IMR-90 (cell line): Measurements from ENCODE around the gene ADGRV1. TPM values are rescaled to one million over a fixed set of nuclear protein-coding genes. Genes with fewer than 3 reads are reported as not detected.

Experiments
- ATAC-seq: fragments of 200-7000 bp; cut with Tn5 transposase; 2 replicates; pipeline ENCODE4 v1.9.1; 2020; ENCODE audit warnings: low read depth, mild to moderate bottlenecking, moderate library complexity
- BruUV-seq: library from RNA; stranded (reverse); fragments of 400-500 nt; replicated peaks from 2 replicates; lab custom pipeline; 2021; lab: Mats Ljungman, UMichigan
- CTCF ChIA-PET: fragments of 300-600 bp; formaldehyde crosslinking; extraction: SDS; loops from one replicate; lab custom pipeline; 2021; ENCODE audit warnings: antibody characterized with exemption; lab: Yijun Ruan, JAX
- POLR2A ChIA-PET: fragments of 300-600 bp; sonication (Branson Sonifier 250); formaldehyde crosslinking; loops from one replicate; lab custom pipeline; 2022; ENCODE audit warnings: antibody characterized with exemption; ENCODE audit not compliant: unreplicated experiment; lab: Charles Lee
- DNase-seq: peaks from one replicate; pipeline ENCODE4 v3.0.0; 2013
- H2AFZ ChIP-seq: replicated peaks from 2 replicates; pipeline ENCODE3; 2013; ENCODE audit warnings: low read length, mild to moderate bottlenecking; ENCODE audit not compliant: poor library complexity
- H2AK5ac ChIP-seq: 2 replicates; pipeline ENCODE4 v1.6.1; 2013; ENCODE audit warnings: low read depth, low read length, inconsistent platforms
- H2AK9ac ChIP-seq: replicated peaks from 2 replicates; pipeline ENCODE3; 2013; ENCODE audit warnings: mild to moderate bottlenecking, low read depth, low read length, moderate library complexity; ENCODE audit not compliant: poor library complexity
- H2BK120ac ChIP-seq: 2 replicates; pipeline ENCODE4 v1.6.1; 2013; ENCODE audit warnings: low read depth, low read length, inconsistent platforms
- H2BK15ac ChIP-seq: 3 replicates; pipeline ENCODE4 v1.6.1; 2013; ENCODE audit warnings: low read depth, low read length, inconsistent platforms
- H2BK20ac ChIP-seq: 2 replicates; pipeline ENCODE4 v1.6.1; 2013; ENCODE audit warnings: low read depth, mild to moderate bottlenecking, inconsistent platforms, low read length, moderate library complexity
- H2BK5ac ChIP-seq: 2 replicates; pipeline ENCODE4 v1.6.1; 2013; ENCODE audit warnings: mild to moderate bottlenecking, low read depth, low read length, inconsistent platforms; ENCODE audit not compliant: poor library complexity, severe bottlenecking
- H3K14ac ChIP-seq: replicated peaks from 2 replicates; pipeline ENCODE4 v1.6.1; 2013; ENCODE audit warnings: low read depth, low read length, inconsistent platforms
- H3K18ac ChIP-seq: 2 replicates; pipeline ENCODE4 v1.6.1; 2013; ENCODE audit warnings: low read depth, low read length, control low read depth
- H3K23ac ChIP-seq: 2 replicates; pipeline ENCODE4 v1.6.1; 2013; ENCODE audit warnings: low read depth, low read length, inconsistent platforms
- H3K27ac ChIP-seq: 2 replicates; pipeline ENCODE4 v1.5.1; 2013; ENCODE audit warnings: mild to moderate bottlenecking, control low read depth, low read length; ENCODE audit not compliant: insufficient read depth
- H3K27me3 ChIP-seq: 2 replicates; pipeline ENCODE4 v1.6.1; 2013; ENCODE audit warnings: low read length; ENCODE audit not compliant: control insufficient read depth, insufficient read depth
- H3K36me3 ChIP-seq: 2 replicates; pipeline ENCODE4 v1.6.1; 2013; ENCODE audit warnings: low read length, mixed read lengths; ENCODE audit not compliant: control insufficient read depth, insufficient read depth
- H3K4ac ChIP-seq: 2 replicates; pipeline ENCODE4 v1.6.1; 2013; ENCODE audit warnings: low read depth, low read length, inconsistent platforms
- H3K4me1 ChIP-seq: 2 replicates; pipeline ENCODE4 v1.6.1; 2013; ENCODE audit warnings: low read length, mixed read lengths; ENCODE audit not compliant: control insufficient read depth, insufficient read depth
- H3K4me2 ChIP-seq: 2 replicates; pipeline ENCODE4 v1.6.1; 2013; ENCODE audit warnings: low read depth, mild to moderate bottlenecking, control low read depth, low read length, moderate library complexity
- H3K4me3 ChIP-seq: 2 replicates; pipeline ENCODE4 v1.5.1; 2013; ENCODE audit warnings: low read depth, mild to moderate bottlenecking, control low read depth, low read length, moderate library complexity; ENCODE audit not compliant: insufficient read depth
- H3K56ac ChIP-seq: 2 replicates; pipeline ENCODE4 v1.6.1; 2013; ENCODE audit warnings: low read length, inconsistent platforms; ENCODE audit not compliant: insufficient read depth; ENCODE audit errors: extremely low read depth
- H3K79me1 ChIP-seq, 2 experiments: 2 replicates each; pipeline ENCODE4 v1.6.1; 2013; ENCODE audit warnings: low read length in 2 of 2, inconsistent platforms in 1 of 2, low read depth in 1 of 2
- H3K9ac ChIP-seq: 2 replicates; pipeline ENCODE4 v1.6.1; 2013; ENCODE audit warnings: low read depth, low read length, control low read depth
- H3K9me1 ChIP-seq: 2 replicates; pipeline ENCODE4 v1.6.1; 2013; ENCODE audit warnings: low read length, inconsistent platforms; ENCODE audit not compliant: insufficient read depth
- H3K9me3 ChIP-seq: 2 replicates; pipeline ENCODE4 v1.6.1; 2013; ENCODE audit warnings: low read length; ENCODE audit not compliant: control insufficient read depth, insufficient read depth
- H4K20me1 ChIP-seq: 2 replicates; pipeline ENCODE4 v1.6.1; 2013; ENCODE audit warnings: low read length, inconsistent platforms; ENCODE audit not compliant: insufficient read depth
- H4K5ac ChIP-seq: 2 replicates; pipeline ENCODE4 v1.6.1; 2013; ENCODE audit warnings: mild to moderate bottlenecking, low read depth, low read length, control low read depth
- H4K8ac ChIP-seq, 2 experiments: 2 replicates each; pipeline ENCODE4 v1.6.1; 2013; ENCODE audit warnings: low read depth in 2 of 2, low read length in 2 of 2, control low read depth in 1 of 2, inconsistent platforms in 1 of 2
- H4K91ac ChIP-seq: 2 replicates; pipeline ENCODE4 v1.6.1; 2013; ENCODE audit warnings: low read depth, low read length, inconsistent platforms; ENCODE audit not compliant: insufficient read depth
- BHLHE40 ChIP-seq: fragments of 150-350 bp; IDR thresholded peaks from 2 replicates; pipeline ENCODE4 v1.6.1; 2016; ENCODE audit warnings: mild to moderate bottlenecking, low read depth, low read length
- CEBPB ChIP-seq: IDR thresholded peaks from 2 replicates; pipeline ENCODE4 v1.6.1; 2012; ENCODE audit warnings: low read depth, low read length, improper control_type of control experiment
- CHD1 ChIP-seq: IDR thresholded peaks from 2 replicates; pipeline ENCODE4 v1.6.1; 2012; ENCODE audit warnings: low read depth, low read length, improper control_type of control experiment
- FOS ChIP-seq: fragments of 150-350 bp; IDR thresholded peaks from 2 replicates; pipeline ENCODE4 v1.6.1; 2016; ENCODE audit warnings: low read depth, low read length
- MAFK ChIP-seq: IDR thresholded peaks from 2 replicates; pipeline ENCODE4 v1.6.1; 2012; ENCODE audit warnings: low read depth, low read length, improper control_type of control experiment
- MAZ ChIP-seq: IDR thresholded peaks from 2 replicates; pipeline ENCODE4 v1.6.1; 2012; ENCODE audit warnings: low read depth, mild to moderate bottlenecking, low read length, improper control_type of control experiment, moderate library complexity, borderline replicate concordance
- POLR2A ChIP-seq: IDR thresholded peaks from 2 replicates; pipeline ENCODE4 v1.6.1; 2012; ENCODE audit warnings: mild to moderate bottlenecking, low read depth, low read length
- RFX5 ChIP-seq: IDR thresholded peaks from 2 replicates; pipeline ENCODE4 v1.8.0; 2012; ENCODE audit warnings: low read depth, mild to moderate bottlenecking, low read length, moderate library complexity
- SMC3 ChIP-seq: fragments of 150-350 bp; IDR thresholded peaks from 2 replicates; pipeline ENCODE4 v1.6.1; 2016; ENCODE audit warnings: low read depth, mild to moderate bottlenecking, antibody characterized with exemption, low read length, moderate library complexity
- WGBS, 2 experiments: methylation state at CpG; one replicate each; pipeline versions ENCODE4 v1.1.5 to v1.1.7; 2013; ENCODE audit warnings: missing lambda C conversion rate in 2 of 2; ENCODE audit not compliant: insufficient read length in 1 of 2; ENCODE audit errors: extremely low coverage in 2 of 2; 5-methylcytosine and 5-hydroxymethylcytosine counted together
- dilution Hi-C: fragments of 300-500 bp; cut with HindIII; formaldehyde crosslinking; loops from one replicate; pipeline ENCODE4 v1.14.3; 2018; ENCODE audit warnings: low sequenced_read_pairs; ENCODE audit not compliant: unreplicated experiment
- in situ Hi-C: fragments of 300-500 bp; cut with MboI; formaldehyde crosslinking; loops from 3 replicates; pipeline ENCODE4 v1.14.3; 2019; ENCODE audit warnings: low sequenced_read_pairs, inconsistent platforms, mixed read lengths
- intact Hi-C: fragments of 100-400 bp; cut with micrococcal nuclease; formaldehyde crosslinking; loops from 2 replicates; pipeline ENCODE4 v1.10.0; 2022
- polyA plus RNA-seq, 3 experiments: library from polyadenylated mRNA; depleted of rRNA; stranded (reverse); fragments of >200 nt; gene quantifications; 2 replicates each; pipeline ENCODE4 v1.2.3, GENCODE V29; 2012; ENCODE audit warnings: low replicate concordance in 1 of 3
- total RNA-seq: library from RNA; depleted of rRNA; stranded (reverse); fragments of >200 nt; gene quantifications from 2 replicates; pipeline ENCODE4 v1.2.3, GENCODE V29; 2012
- TF ChIP-seq, protein P1 (sequence below): fragments of 150-350 bp; IDR thresholded peaks from 2 replicates; pipeline ENCODE4 v1.6.1; 2016; ENCODE audit warnings: low read depth, mild to moderate bottlenecking, low read length, moderate library complexity, borderline replicate concordance
- TF ChIP-seq, protein P2 (sequence below): fragments of 150-350 bp; IDR thresholded peaks from 2 replicates; pipeline ENCODE4 v1.6.1; 2017; ENCODE audit warnings: mild to moderate bottlenecking, antibody characterized with exemption, low read length, low read depth

ADGRV1 gene
- total and polyA plus RNA-seq, 2 of the 4 experiments (the other 2 are of a cell fraction): under 0.01 TPM; not detected in 1

DNA sequence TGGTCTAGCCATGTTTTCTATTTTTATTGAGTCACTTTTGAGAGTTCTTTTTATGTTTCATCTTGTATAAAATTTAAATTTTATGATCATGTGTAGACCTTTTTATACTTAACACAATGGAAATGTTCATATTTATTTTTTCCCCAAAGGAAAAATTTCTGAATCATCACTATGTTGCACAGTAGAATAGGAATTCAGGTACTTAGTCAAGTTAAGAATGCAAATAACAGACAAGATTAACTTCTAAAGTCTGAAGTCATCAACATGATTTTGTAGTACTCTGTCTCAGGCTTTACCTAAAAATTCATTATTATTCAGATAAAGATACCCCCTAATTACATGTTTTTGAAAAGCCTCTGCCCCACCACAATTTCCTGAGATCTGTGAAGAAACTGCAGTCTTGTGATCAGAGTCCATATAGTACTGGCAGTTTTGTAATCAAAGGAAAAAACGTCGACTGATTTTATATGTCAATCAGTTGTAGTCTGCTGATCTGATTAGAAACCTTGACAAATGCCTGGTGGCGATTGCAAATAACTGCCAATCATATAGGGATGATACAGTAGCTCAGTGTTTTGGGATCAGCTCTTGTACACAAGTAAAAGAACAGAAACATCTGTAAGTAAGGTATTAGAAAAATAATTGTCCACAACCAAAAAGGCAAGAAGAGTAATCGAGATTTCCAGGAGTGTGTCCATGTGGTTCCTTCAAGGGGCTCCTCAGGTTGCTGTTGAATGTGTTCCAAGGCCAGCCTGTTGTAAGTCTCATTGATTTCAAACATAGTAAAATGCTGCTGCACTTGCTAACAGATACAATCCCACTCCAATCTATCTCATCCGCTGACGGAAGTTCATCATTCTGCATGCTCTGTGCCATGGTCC, 472.2 kb downstream of the ADGRV1 start:
- H2BK15ac ChIP-seq: no peak overlapping the region
- H2AK5ac ChIP-seq: no peak overlapping the region
- H3K9me1 ChIP-seq: no peaks in the 10 kb centered on the region; the same call in 1 of the 2 replicates
- no peak overlapping the region for H2AK9ac ChIP-seq
- no peak overlapping the region for H2BK5ac ChIP-seq
- H4K8ac ChIP-seq: no peak overlapping the region
- H3K18ac ChIP-seq: no peak overlapping the region
- no peak overlapping the region for H2AFZ ChIP-seq
- H3K9me3 ChIP-seq: no peaks in the 10 kb centered on the region
- H4K20me1 ChIP-seq: no peaks in the 10 kb centered on the region
- no peak overlapping the region for H3K56ac ChIP-seq
- WGBS, 2 experiments: no CpG with 5 or more reads among the region's 6 CpGs
- H3K9ac ChIP-seq: no peak overlapping the region
- TF ChIP-seq FOS (no peak), MAZ (no peak), MAFK (no peak), RFX5 (no peak), CEBPB (no peak), CHD1 (no peak), BHLHE40 (no peak), SMC3 (no peak), POLR2A (no peak)
- TF ChIP-seq, protein P1, sequence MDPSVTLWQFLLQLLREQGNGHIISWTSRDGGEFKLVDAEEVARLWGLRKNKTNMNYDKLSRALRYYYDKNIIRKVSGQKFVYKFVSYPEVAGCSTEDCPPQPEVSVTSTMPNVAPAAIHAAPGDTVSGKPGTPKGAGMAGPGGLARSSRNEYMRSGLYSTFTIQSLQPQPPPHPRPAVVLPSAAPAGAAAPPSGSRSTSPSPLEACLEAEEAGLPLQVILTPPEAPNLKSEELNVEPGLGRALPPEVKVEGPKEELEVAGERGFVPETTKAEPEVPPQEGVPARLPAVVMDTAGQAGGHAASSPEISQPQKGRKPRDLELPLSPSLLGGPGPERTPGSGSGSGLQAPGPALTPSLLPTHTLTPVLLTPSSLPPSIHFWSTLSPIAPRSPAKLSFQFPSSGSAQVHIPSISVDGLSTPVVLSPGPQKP: no peak
- TF ChIP-seq, protein P2, sequence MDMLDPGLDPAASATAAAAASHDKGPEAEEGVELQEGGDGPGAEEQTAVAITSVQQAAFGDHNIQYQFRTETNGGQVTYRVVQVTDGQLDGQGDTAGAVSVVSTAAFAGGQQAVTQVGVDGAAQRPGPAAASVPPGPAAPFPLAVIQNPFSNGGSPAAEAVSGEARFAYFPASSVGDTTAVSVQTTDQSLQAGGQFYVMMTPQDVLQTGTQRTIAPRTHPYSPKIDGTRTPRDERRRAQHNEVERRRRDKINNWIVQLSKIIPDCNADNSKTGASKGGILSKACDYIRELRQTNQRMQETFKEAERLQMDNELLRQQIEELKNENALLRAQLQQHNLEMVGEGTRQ: no peak
- H3K36me3 ChIP-seq: no peaks in the 10 kb centered on the region
- no TSS peak for BruUV-seq
- H3K27ac ChIP-seq: no peak overlapping the region
- 0 out of 2 replicates have a peak overlapping the region, but pooled peaks have one; percentile 35 for H3K14ac ChIP-seq
- H3K23ac ChIP-seq: no peak overlapping the region
- H4K5ac ChIP-seq: no peak overlapping the region
- intact Hi-C loops: no loop called here
- H2BK20ac ChIP-seq: no peak overlapping the region
- no peak overlapping the region for H3K4me2 ChIP-seq
- H3K79me1 ChIP-seq: no peaks in the 10 kb centered on the region
- H3K4me3 ChIP-seq: no peak overlapping the region
- no peaks in the 10 kb centered on the region for H3K27me3 ChIP-seq
- ChIA-PET CTCF (no interaction called here), POLR2A (no interaction called here)
- no peak overlapping the region for H3K4ac ChIP-seq
- no peak overlapping the region for H4K91ac ChIP-seq
- peak; percentile 8 for DNase-seq
- ATAC-seq: no peak
- H2BK120ac ChIP-seq: no peak overlapping the region
- dilution Hi-C loops: no loop called here
- peaks cover 3% of the 10 kb centered on the region; the same call in 1 of the 2 replicates for H3K4me1 ChIP-seq
- in situ Hi-C loops: no loop called here
